Measurements from ENCODE around the gene WWOX. TPM values are rescaled to one million over a fixed set of nuclear protein-coding genes. Genes with fewer than 3 reads are reported as not detected.

WWOX gene
- total and polyA plus RNA-seq, 2 donors (not counting 3 experiments of a cell fraction or from before 2014, with no cell fraction given) = 6.2 to 12.5 TPM

DNA sequence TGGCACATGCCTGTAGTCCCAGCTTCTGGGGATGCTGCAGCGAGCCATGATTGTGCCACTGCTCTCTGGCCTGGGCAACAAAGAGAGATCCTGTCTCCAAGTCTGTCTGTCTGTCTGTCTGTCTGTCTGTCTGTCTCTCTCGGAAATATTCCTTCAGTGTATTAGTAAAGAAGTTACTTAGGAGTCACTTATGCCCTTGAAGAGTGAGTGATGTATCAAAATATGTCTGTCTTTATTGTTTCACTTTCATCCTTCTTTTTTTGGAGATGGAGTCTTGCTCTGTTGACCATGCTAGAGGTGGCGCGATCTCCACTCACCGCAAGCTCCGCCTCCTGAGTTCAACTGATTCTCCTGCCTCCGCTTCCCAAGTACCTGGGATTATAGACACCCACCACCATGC, 410.5 kb downstream of the WWOX start:
- no TSS peak for BruUV-seq (replicated peaks)
- dilution Hi-C loops (cut with MboI; ENCODE audit: extremely low pct_ligation_motif_present, low sequenced_read_pairs) = no loop called here
- no peak for TF ChIP-seq EZH2 (IDR thresholded peaks at IDR 0.05; ENCODE audit: borderline replicate concordance, low read depth, low read length, severe bottlenecking)
- TF ChIP-seq JUN (IDR thresholded peaks at IDR 0.05; ENCODE audit: borderline replicate concordance, insufficient read depth, insufficient read length, low read depth) = no peak
- no peak for TF ChIP-seq MYC (IDR thresholded peaks at IDR 0.05; ENCODE audit: low read depth, low read length)
- Histone ChIP-seq H3K79me2 (ENCODE audit: control insufficient read depth, insufficient read depth, low read length) (no peaks in the 10 kb centered on the region), H3K4me1 (ENCODE audit: control insufficient read depth, extremely low read depth, insufficient read depth, low read length) (no peaks in the 10 kb centered on the region), H3K4me2 (ENCODE audit: insufficient read depth, low read length) (no peak overlapping the region), H3K9me1 (replicated peaks; ENCODE audit: control insufficient read depth, extremely low read depth, insufficient read depth, low read length) (no peaks in the 10 kb centered on the region), H4K20me1 (replicated peaks; ENCODE audit: control insufficient read depth, extremely low read depth, insufficient read depth, low read length) (no peaks in the 10 kb centered on the region), H3K4me3 (replicated peaks in 1 of 3; ENCODE audit: insufficient read depth in 1 of 3, low read depth in 1 of 3, low read length in 3 of 3) (no peak overlapping the region), H3K36me3 (ENCODE audit: control insufficient read depth in 2 of 2, extremely low read depth in 1 of 2, insufficient read depth in 2 of 2, low read length in 2 of 2) (no peaks in the 10 kb centered on the region), H3K9ac (replicated peaks; ENCODE audit: extremely low read depth, insufficient read depth, low read length) (no peak overlapping the region), H2AFZ (ENCODE audit: low read depth, low read length) (no peak overlapping the region), H3K9me3 (replicated peaks; ENCODE audit: control insufficient read depth, insufficient read depth, low read length) (no peaks in the 10 kb centered on the region), H3K27me3 (ENCODE audit: control insufficient read depth in 2 of 2, insufficient read depth in 2 of 2, low read length in 2 of 2) (no peaks in the 10 kb centered on the region), H3K27ac (ENCODE audit: insufficient read depth, low read depth, low read length) (no peak overlapping the region)
- ChIA-PET CTCF (no interaction called here), POLR2A (no interaction called here)
- no peak for DNase-seq (ENCODE audit: low read depth, low spot score)
- no peak for FAIRE-seq
- intact Hi-C loops (cut with micrococcal nuclease) = no loop called here

DNA sequence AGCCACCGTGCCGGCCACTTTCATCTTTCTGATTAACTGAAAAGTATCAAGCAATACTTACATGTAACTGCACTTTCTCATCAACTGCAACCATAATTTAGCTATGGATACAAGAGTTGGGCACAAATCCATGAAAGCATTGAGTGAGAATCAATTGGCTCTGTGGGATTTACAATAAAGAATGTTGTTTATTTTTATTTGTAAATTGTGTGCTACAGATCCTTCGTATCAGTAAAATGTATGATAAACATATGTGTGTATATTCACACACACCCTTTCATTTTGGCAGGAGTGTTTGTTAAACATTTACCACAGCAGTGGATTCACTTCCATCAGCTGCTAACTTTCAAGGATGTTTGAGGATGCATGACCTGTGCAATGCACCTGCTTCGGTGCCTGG, 411.0 kb downstream of the WWOX start:
- no peak for FAIRE-seq
- no TSS peak for BruUV-seq (replicated peaks)
- ChIA-PET POLR2A (no interaction called here), CTCF (no interaction called here)
- Histone ChIP-seq H2AFZ (ENCODE audit: low read depth, low read length) (no peak overlapping the region), H4K20me1 (replicated peaks; ENCODE audit: control insufficient read depth, extremely low read depth, insufficient read depth, low read length) (no peaks in the 10 kb centered on the region), H3K4me3 (replicated peaks in 1 of 3; ENCODE audit: insufficient read depth in 1 of 3, low read depth in 1 of 3, low read length in 3 of 3) (no peak overlapping the region), H3K79me2 (ENCODE audit: control insufficient read depth, insufficient read depth, low read length) (no peaks in the 10 kb centered on the region), H3K9me3 (replicated peaks; ENCODE audit: control insufficient read depth, insufficient read depth, low read length) (no peaks in the 10 kb centered on the region), H3K36me3 (ENCODE audit: control insufficient read depth in 2 of 2, extremely low read depth in 1 of 2, insufficient read depth in 2 of 2, low read length in 2 of 2) (no peaks in the 10 kb centered on the region), H3K4me2 (ENCODE audit: insufficient read depth, low read length) (no peak overlapping the region), H3K4me1 (ENCODE audit: control insufficient read depth, extremely low read depth, insufficient read depth, low read length) (no peaks in the 10 kb centered on the region), H3K27me3 (ENCODE audit: control insufficient read depth in 2 of 2, insufficient read depth in 2 of 2, low read length in 2 of 2) (no peaks in the 10 kb centered on the region), H3K9ac (replicated peaks; ENCODE audit: extremely low read depth, insufficient read depth, low read length) (no peak overlapping the region), H3K27ac (ENCODE audit: insufficient read depth, low read depth, low read length) (no peak overlapping the region), H3K9me1 (replicated peaks; ENCODE audit: control insufficient read depth, extremely low read depth, insufficient read depth, low read length) (no peaks in the 10 kb centered on the region)
- TF ChIP-seq POLR2AphosphoS5 (IDR thresholded peaks at IDR 0.05; ENCODE audit: insufficient read depth, low read depth, low read length) = no peak
- no peak for TF ChIP-seq EZH2 (IDR thresholded peaks at IDR 0.05; ENCODE audit: borderline replicate concordance, low read depth, low read length, severe bottlenecking)
- TF ChIP-seq POLR2A (IDR thresholded peaks at IDR 0.05; ENCODE audit: low read depth, low read length) = no peak
- TF ChIP-seq MYC (IDR thresholded peaks at IDR 0.05; ENCODE audit: low read depth, low read length) = no peak
- TF ChIP-seq JUN (IDR thresholded peaks at IDR 0.05; ENCODE audit: borderline replicate concordance, insufficient read depth, insufficient read length, low read depth) = no peak
- no peak for TF ChIP-seq FOS (IDR thresholded peaks at IDR 0.05; ENCODE audit: borderline replicate concordance, insufficient read depth, low read length)
- TF ChIP-seq, protein P1, sequence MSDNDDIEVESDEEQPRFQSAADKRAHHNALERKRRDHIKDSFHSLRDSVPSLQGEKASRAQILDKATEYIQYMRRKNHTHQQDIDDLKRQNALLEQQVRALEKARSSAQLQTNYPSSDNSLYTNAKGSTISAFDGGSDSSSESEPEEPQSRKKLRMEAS (IDR thresholded peaks at IDR 0.05; ENCODE audit: insufficient read depth, insufficient read length) = no peak
- TF ChIP-seq, protein P2, sequence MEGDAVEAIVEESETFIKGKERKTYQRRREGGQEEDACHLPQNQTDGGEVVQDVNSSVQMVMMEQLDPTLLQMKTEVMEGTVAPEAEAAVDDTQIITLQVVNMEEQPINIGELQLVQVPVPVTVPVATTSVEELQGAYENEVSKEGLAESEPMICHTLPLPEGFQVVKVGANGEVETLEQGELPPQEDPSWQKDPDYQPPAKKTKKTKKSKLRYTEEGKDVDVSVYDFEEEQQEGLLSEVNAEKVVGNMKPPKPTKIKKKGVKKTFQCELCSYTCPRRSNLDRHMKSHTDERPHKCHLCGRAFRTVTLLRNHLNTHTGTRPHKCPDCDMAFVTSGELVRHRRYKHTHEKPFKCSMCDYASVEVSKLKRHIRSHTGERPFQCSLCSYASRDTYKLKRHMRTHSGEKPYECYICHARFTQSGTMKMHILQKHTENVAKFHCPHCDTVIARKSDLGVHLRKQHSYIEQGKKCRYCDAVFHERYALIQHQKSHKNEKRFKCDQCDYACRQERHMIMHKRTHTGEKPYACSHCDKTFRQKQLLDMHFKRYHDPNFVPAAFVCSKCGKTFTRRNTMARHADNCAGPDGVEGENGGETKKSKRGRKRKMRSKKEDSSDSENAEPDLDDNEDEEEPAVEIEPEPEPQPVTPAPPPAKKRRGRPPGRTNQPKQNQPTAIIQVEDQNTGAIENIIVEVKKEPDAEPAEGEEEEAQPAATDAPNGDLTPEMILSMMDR (IDR thresholded peaks at IDR 0.05; ENCODE audit: extremely low read depth in 1 of 2, insufficient read depth in 1 of 2, low read depth in 1 of 2, low read length in 2 of 2) = no peak
- TF ChIP-seq GATA2 (IDR thresholded peaks at IDR 0.05; ENCODE audit: insufficient read depth, insufficient read length, low read depth, low read length) = no peak
- intact Hi-C loops (cut with micrococcal nuclease) = no loop called here
- no peak for DNase-seq (ENCODE audit: low read depth, low spot score)
- dilution Hi-C loops (cut with MboI; ENCODE audit: extremely low pct_ligation_motif_present, low sequenced_read_pairs) = no loop called here
